Neural progenitor cell (in vitro differentiated cells): Measurements from ENCODE around the gene CMTM8. TPM values are rescaled to one million over a fixed set of nuclear protein-coding genes. Genes with fewer than 3 reads are reported as not detected.

ENCODE experiments used
- DNase-seq: peaks from one replicate; pipeline ENCODE4 v3.0.0-alpha.2; 2016; ENCODE audit warnings: low spot score
- H2AFZ ChIP-seq: fragments of 200-600 bp; sonication (generic); replicated peaks from 2 replicates; pipeline ENCODE4 v1.6.1; 2016; ENCODE audit warnings: antibody characterized with exemption
- H3F3A ChIP-seq: fragments of 200-600 bp; sonication (generic); 2 replicates; pipeline ENCODE4 v1.6.1; 2016; ENCODE audit warnings: antibody characterized with exemption, low read depth
- H3K27ac ChIP-seq: fragments of 200-600 bp; sonication (generic); 2 replicates; pipeline ENCODE4 v1.5.1; 2016; ENCODE audit warnings: mild to moderate bottlenecking
- H3K27me3 ChIP-seq: fragments of 200-600 bp; sonication (generic); 2 replicates; pipeline ENCODE4 v1.6.1; 2016; ENCODE audit warnings: mild to moderate bottlenecking, moderate library complexity
- H3K36me3 ChIP-seq: fragments of 200-600 bp; sonication (generic); 2 replicates; pipeline ENCODE4 v1.5.1; 2016
- H3K4me1 ChIP-seq: fragments of 200-600 bp; sonication (generic); 2 replicates; pipeline ENCODE4 v1.6.1; 2016; ENCODE audit warnings: mixed run types
- H3K4me2 ChIP-seq: fragments of 200-600 bp; sonication (generic); 2 replicates; pipeline ENCODE4 v1.6.1; 2016
- H3K4me3 ChIP-seq: fragments of 200-600 bp; sonication (generic); 2 replicates; pipeline ENCODE4 v1.5.1; 2016
- H3K79me2 ChIP-seq: fragments of 200-600 bp; sonication (generic); 2 replicates; pipeline ENCODE4 v1.6.1; 2016; ENCODE audit warnings: low read depth
- H3K9ac ChIP-seq: fragments of 200-600 bp; sonication (generic); 2 replicates; pipeline ENCODE4 v1.6.1; 2016
- H3K9me3 ChIP-seq: fragments of 200-600 bp; sonication (generic); 2 replicates; pipeline ENCODE4 v1.5.1; 2016; ENCODE audit warnings: low read depth
- H4K20me1 ChIP-seq: fragments of 200-600 bp; sonication (generic); 2 replicates; pipeline ENCODE4 v1.6.1; 2016; ENCODE audit warnings: low read depth
- H3K27ac Mint-ChIP-seq: 3 replicates; pipeline ENCODE4 v1.8.0; 2021; ENCODE audit warnings: mixed read lengths
- H3K27me3 Mint-ChIP-seq: 2 replicates; pipeline ENCODE4 v1.8.0; 2022; ENCODE audit warnings: low read depth, mild to moderate bottlenecking, inconsistent platforms, moderate library complexity, mixed read lengths; ENCODE audit not compliant: insufficient read depth
- H3K36me3 Mint-ChIP-seq: 3 replicates; pipeline ENCODE4 v1.8.0; 2021; ENCODE audit warnings: mixed read lengths
- H3K4me1 Mint-ChIP-seq: 3 replicates; pipeline ENCODE4 v1.8.0; 2021; ENCODE audit warnings: mixed read lengths
- H3K4me3 Mint-ChIP-seq: 3 replicates; pipeline ENCODE4 v1.8.0; 2021; ENCODE audit warnings: mild to moderate bottlenecking, moderate library complexity, mixed read lengths
- H3K9me3 Mint-ChIP-seq: 3 replicates; pipeline ENCODE4 v1.8.0; 2020; ENCODE audit warnings: mixed read lengths
- CTCF ChIP-seq: fragments of 200-600 bp; sonication (generic); IDR thresholded peaks from 2 replicates; pipeline ENCODE4 v1.5.1; 2017; ENCODE audit warnings: antibody characterized with exemption, mild to moderate bottlenecking
- EZH2 ChIP-seq: fragments of 200-600 bp; sonication (generic); IDR thresholded peaks from 2 replicates; pipeline ENCODE4 v1.6.1; 2017; ENCODE audit warnings: antibody characterized with exemption, mild to moderate bottlenecking, moderate library complexity
- EZH2phosphoT487 ChIP-seq: fragments of 200-600 bp; sonication (generic); IDR thresholded peaks from 2 replicates; pipeline ENCODE4 v1.6.1; 2017; ENCODE audit warnings: antibody characterized with exemption
- total RNA-seq: library from RNA; depleted of rRNA; stranded (reverse); fragments of >200 nt; gene quantifications from 2 replicates; pipeline ENCODE4 v1.2.3, GENCODE V29; 2015; ENCODE audit warnings: low replicate concordance

The CMTM8 gene
- total RNA-seq, 1 donor from 2014 or later: 2.1 TPM

- TF ChIP-seq EZH2 (no peak), CTCF (no peak), EZH2phosphoT487 (no peak)
- Histone ChIP-seq H2AFZ (no peak overlapping the region), H4K20me1 (no peaks in the 10 kb centered on the region), H3K4me3 (no peak overlapping the region), H3K79me2 (no peaks in the 10 kb centered on the region), H3K27me3 (no peaks in the 10 kb centered on the region), H3K27ac (no peak overlapping the region), H3F3A (no peaks in the 10 kb centered on the region), H3K9ac (no peak overlapping the region), H3K9me3 (no peaks in the 10 kb centered on the region), H3K4me2 (no peak overlapping the region), H3K4me1 (peaks cover 9% of the 10 kb centered on the region), H3K36me3 (no peaks in the 10 kb centered on the region)
- Mint-ChIP-seq H3K9me3 (no peaks in the 10 kb centered on the region), H3K36me3 (no peaks in the 10 kb centered on the region), H3K4me3 (no peak overlapping the region), H3K27ac (no peak overlapping the region), H3K4me1 (peaks cover 31% of the 10 kb centered on the region), H3K27me3 (no peaks in the 10 kb centered on the region)
- DNase-seq: no peak
Measured at GRCh38 chr3:32353351-32353750, 114.9 kb downstream of the CMTM8 start.

- no peaks in the 10 kb centered on the region for H3K9me3 ChIP-seq
- H3K9ac ChIP-seq: no peak overlapping the region
- H2AFZ ChIP-seq: no peak overlapping the region
- H3K36me3 Mint-ChIP-seq: no peaks in the 10 kb centered on the region
- no peak overlapping the region for H3K4me3 Mint-ChIP-seq
- H3K9me3 Mint-ChIP-seq: no peaks in the 10 kb centered on the region
- H3K27me3 Mint-ChIP-seq: no peaks in the 10 kb centered on the region
- H3K27ac Mint-ChIP-seq: peak overlapping the region; percentile 36
- H3F3A ChIP-seq: no peaks in the 10 kb centered on the region
- H3K4me2 ChIP-seq: no peak overlapping the region
- H3K79me2 ChIP-seq: no peaks in the 10 kb centered on the region
- no peaks in the 10 kb centered on the region for H4K20me1 ChIP-seq
- no peak overlapping the region for H3K27ac ChIP-seq
- TF ChIP-seq EZH2phosphoT487 (no peak), CTCF (no peak), EZH2 (no peak)
- DNase-seq: no peak
- H3K4me1 ChIP-seq: peaks cover 10% of the 10 kb centered on the region
- H3K4me3 ChIP-seq: no peak overlapping the region
- H3K4me1 Mint-ChIP-seq: peaks cover 30% of the 10 kb centered on the region
- H3K27me3 ChIP-seq: no peaks in the 10 kb centered on the region
- H3K36me3 ChIP-seq: no peaks in the 10 kb centered on the region
Measured at GRCh38 chr3:32354362-32354778, 115.9 kb downstream of the CMTM8 start.

GRCh38 chr3:32355751-32356291 lies 117.3 kb downstream of the CMTM8 start:
- Histone ChIP-seq H3K27ac (no peak overlapping the region), H3K4me1 (peaks cover 21% of the 10 kb centered on the region), H3K9ac (no peak overlapping the region), H3K9me3 (no peaks in the 10 kb centered on the region), H3K79me2 (no peaks in the 10 kb centered on the region), H4K20me1 (no peaks in the 10 kb centered on the region), H3K27me3 (no peaks in the 10 kb centered on the region), H3K4me3 (no peak overlapping the region), H2AFZ (no peak overlapping the region), H3K36me3 (no peaks in the 10 kb centered on the region), H3K4me2 (no peak overlapping the region), H3F3A (no peaks in the 10 kb centered on the region)
- H3K4me3 Mint-ChIP-seq: no peak overlapping the region
- DNase-seq: no peak
- no peaks in the 10 kb centered on the region for H3K36me3 Mint-ChIP-seq
- H3K4me1 Mint-ChIP-seq: peaks cover 33% of the 10 kb centered on the region
- no peak for TF ChIP-seq CTCF
- TF ChIP-seq EZH2phosphoT487: no peak
- no peak for TF ChIP-seq EZH2
- no peaks in the 10 kb centered on the region for H3K27me3 Mint-ChIP-seq
- H3K9me3 Mint-ChIP-seq: no peaks in the 10 kb centered on the region
- H3K27ac Mint-ChIP-seq: no peak overlapping the region
